Spleen (tissue), 11 donors: ENCODE measurements around the gene PLXNA1. TPM values are rescaled to one million over a fixed set of nuclear protein-coding genes. Genes with fewer than 3 reads are reported as not detected.

Source experiments
- DNase-seq: peaks from one replicate; pipeline ENCODE4 v3.0.0-alpha.2; 2020
- H3K27ac ChIP-seq, 8 donors: fragments of 200-600 bp; sonication (generic) in 7 of 8; 1 replicate in 4 of 8; 2 replicates in 4 of 8; pipeline versions ENCODE4 v1.5.0 to v1.8.0; 2016 to 2021; ENCODE audit warnings: inconsistent platforms in 4 of 8, mild to moderate bottlenecking in 4 of 8, moderate library complexity in 1 of 8
- H3K27me3 ChIP-seq, 7 donors: fragments of 200-600 bp; sonication (generic) in 6 of 7; replicated peaks in 1 of 7; 1 replicate in 4 of 7; 2 replicates in 3 of 7; pipeline versions ENCODE4 v1.5.0 to v1.8.0; 2016 to 2021; ENCODE audit warnings: inconsistent platforms in 3 of 7, mild to moderate bottlenecking in 1 of 7
- H3K36me3 ChIP-seq, 6 donors: fragments of 200-600 bp; sonication (generic) in 5 of 6; 1 replicate in 4 of 6; 2 replicates in 2 of 6; pipeline versions ENCODE4 v1.5.0 to v1.8.0; 2016 to 2021; ENCODE audit warnings: inconsistent platforms in 2 of 6
- H3K4me1 ChIP-seq, 6 donors: fragments of 200-600 bp; sonication (generic) in 5 of 6; 1 replicate in 3 of 6; 2 replicates in 3 of 6; pipeline versions ENCODE4 v1.5.0 to v1.8.0; 2016 to 2021; ENCODE audit warnings: inconsistent platforms in 3 of 6
- H3K4me3 ChIP-seq, 8 donors: fragments of 200-600 bp; sonication (generic) in 7 of 8; 1 replicate in 4 of 8; 2 replicates in 4 of 8; pipeline versions ENCODE4 v1.5.0 to v1.8.0; 2016 to 2021; ENCODE audit warnings: inconsistent platforms in 4 of 8, mild to moderate bottlenecking in 4 of 8, moderate library complexity in 2 of 8
- H3K9me3 ChIP-seq, 8 donors: fragments of 200-600 bp; sonication (generic) in 7 of 8; 1 replicate in 4 of 8; 2 replicates in 4 of 8; pipeline versions ENCODE4 v1.5.0 to v1.8.0; 2016 to 2021; ENCODE audit warnings: inconsistent platforms in 4 of 8
- POLR2A ChIP-seq, 3 donors: fragments of 450-650 bp; IDR thresholded peaks; one replicate each; pipeline ENCODE4 v1.5.1; 2017; ENCODE audit warnings: antibody characterized with exemption in 3 of 3, mild to moderate bottlenecking in 1 of 3
- POLR2AphosphoS5 ChIP-seq, 3 donors: sonication (generic); formaldehyde crosslinking; IDR thresholded peaks; one replicate each; pipeline ENCODE4 v1.5.1; 2017; ENCODE audit warnings: antibody characterized with exemption in 3 of 3
- WGBS, 5 donors: extraction: QIAGEN DNeasy Blood & Tissue Kit in 3 of 5; methylation state at CpG; one replicate each; pipeline versions ENCODE4 v1.1.5 to v1.1.7; 2013 to 2018; 5-methylcytosine and 5-hydroxymethylcytosine counted together
- intact Hi-C: fragments of 100-400 bp; cut with DNase I; formaldehyde crosslinking; loops from one replicate; pipeline ENCODE4 v1.15.0; 2023; ENCODE audit warnings: low total_unique reads
- polyA plus RNA-seq, 3 donors: library from polyadenylated mRNA; stranded (reverse); fragments of 200-250 nt; gene quantifications; one replicate each; pipeline ENCODE4 v1.2.1, GENCODE V29; 2013
- total RNA-seq, 7 donors: library from RNA; depleted of rRNA in 3 of 7; stranded (reverse); fragments of >200 nt in 3 of 7; fragmentation: NEBNext Ultra II Directional in 4 of 7; extraction: Animal tissue kit (Norgen Biotek cat#: 25700) in 4 of 7; gene quantifications; one replicate each; pipeline versions ENCODE4 v1.1.0 to v1.2.1, GENCODE V29; 2016 to 2021
- TF ChIP-seq, protein P1 (sequence below), 11 experiments: fragments of 200-600 bp in 7 of 11; fragments of 450-650 bp in 4 of 11; sonication (generic) in 4 of 11; IDR thresholded peaks in 8 of 11; conservative IDR thresholded peaks in 3 of 11; 1 replicate in 7 of 11; 2 replicates in 4 of 11; pipeline versions ENCODE4 v1.4.0 to v1.8.0; 2016 to 2021; ENCODE audit warnings: antibody characterized with exemption in 11 of 11, inconsistent platforms in 4 of 11, mild to moderate bottlenecking in 1 of 11
- donor health status: healthy with polysubstance abuse.
- donor health status: DM: no; HTN: no; CAD: no; lungs with moderate emphysema.
- donor health status: DM: no; HTN: no; CAD: no.
- donor health status: Bipolar disorder and iron deficiency.
- donor health status: healthy.
- donor health status: DM: no; HTN: no; CAD: no.
- donor health status: DM: yes; HTN: yes; CAD: no.

Gene PLXNA1
- total and polyA plus RNA-seq, 10 donors = 3.7 to 47.6 (median 31.0) TPM

DNA sequence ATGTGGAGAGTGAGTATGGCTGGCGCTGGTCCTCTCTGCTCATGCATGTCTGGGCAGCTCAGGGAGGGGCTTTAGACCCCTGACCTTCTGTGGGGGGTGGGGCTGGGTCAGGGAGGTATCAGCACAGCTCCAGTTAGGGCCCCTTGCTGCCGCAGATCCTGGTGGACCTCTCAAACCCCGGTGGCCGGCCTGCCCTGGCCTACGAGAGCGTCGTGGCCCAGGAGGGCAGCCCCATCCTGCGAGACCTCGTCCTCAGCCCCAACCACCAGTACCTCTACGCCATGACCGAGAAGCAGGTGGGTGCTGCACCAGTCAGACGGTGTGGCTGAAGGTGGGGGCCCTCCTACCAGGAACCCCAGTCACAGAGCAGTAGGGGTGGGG lies 20.2 kb downstream of the PLXNA1 start:
- TF ChIP-seq, protein P1, sequence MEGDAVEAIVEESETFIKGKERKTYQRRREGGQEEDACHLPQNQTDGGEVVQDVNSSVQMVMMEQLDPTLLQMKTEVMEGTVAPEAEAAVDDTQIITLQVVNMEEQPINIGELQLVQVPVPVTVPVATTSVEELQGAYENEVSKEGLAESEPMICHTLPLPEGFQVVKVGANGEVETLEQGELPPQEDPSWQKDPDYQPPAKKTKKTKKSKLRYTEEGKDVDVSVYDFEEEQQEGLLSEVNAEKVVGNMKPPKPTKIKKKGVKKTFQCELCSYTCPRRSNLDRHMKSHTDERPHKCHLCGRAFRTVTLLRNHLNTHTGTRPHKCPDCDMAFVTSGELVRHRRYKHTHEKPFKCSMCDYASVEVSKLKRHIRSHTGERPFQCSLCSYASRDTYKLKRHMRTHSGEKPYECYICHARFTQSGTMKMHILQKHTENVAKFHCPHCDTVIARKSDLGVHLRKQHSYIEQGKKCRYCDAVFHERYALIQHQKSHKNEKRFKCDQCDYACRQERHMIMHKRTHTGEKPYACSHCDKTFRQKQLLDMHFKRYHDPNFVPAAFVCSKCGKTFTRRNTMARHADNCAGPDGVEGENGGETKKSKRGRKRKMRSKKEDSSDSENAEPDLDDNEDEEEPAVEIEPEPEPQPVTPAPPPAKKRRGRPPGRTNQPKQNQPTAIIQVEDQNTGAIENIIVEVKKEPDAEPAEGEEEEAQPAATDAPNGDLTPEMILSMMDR (IDR thresholded peaks at IDR 0.05 in 8 of 11, conservative IDR thresholded peaks at IDR 0.05 in 3 of 11) = no peak
- TF ChIP-seq POLR2A (IDR thresholded peaks at IDR 0.05) (no peak), POLR2AphosphoS5 (IDR thresholded peaks at IDR 0.05) (no peak)
- H3K27ac ChIP-seq = peak overlapping the region in 7 of 8 donors; percentile 65 to 82 (median 80)
- intact Hi-C loops = no loop called here

DNA sequence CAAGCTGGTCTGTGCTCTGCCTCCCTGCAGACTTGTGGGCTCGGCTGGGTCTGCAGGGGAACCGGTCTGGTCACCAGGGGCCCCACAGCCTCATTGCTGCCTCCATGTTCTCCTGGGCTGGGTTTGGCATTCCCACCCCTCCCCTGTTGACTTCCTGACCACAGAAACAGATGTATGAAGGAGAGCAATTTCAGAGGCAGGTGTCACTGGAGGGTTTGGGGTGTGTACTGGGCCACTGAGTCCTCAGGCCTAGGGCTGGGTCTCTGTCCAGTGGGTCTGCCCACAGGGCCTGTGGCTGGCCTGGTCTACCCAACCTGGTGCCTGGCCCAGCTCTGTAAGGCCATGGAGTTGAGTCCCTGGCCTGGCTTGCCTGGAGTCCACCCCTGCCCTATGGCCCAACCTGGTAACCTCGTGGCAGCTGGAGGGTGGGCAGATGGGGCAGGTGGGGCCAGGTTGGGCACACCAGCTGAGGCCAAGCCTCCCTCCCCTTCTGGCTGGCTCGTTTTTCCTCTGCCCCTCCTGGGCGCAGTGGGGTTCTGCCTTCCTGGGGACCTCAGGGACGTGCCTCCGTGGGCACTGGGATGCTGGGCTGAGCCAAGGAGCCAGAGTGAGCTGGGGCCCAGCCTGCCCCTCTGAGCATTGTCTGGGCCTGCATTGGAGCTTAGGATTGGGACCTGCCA lies 20.8 kb downstream of the PLXNA1 start:
- H3K27me3 ChIP-seq = no peaks in the 10 kb centered on the region
- no peak for DNase-seq
- TF ChIP-seq POLR2AphosphoS5 (IDR thresholded peaks at IDR 0.05) (no peak), POLR2A (IDR thresholded peaks at IDR 0.05) (no peak)
- TF ChIP-seq, protein P1 (IDR thresholded peaks at IDR 0.05 in 8 of 11, conservative IDR thresholded peaks at IDR 0.05 in 3 of 11) = no peak
- no peaks in the 10 kb centered on the region for H3K9me3 ChIP-seq
- H3K4me3 ChIP-seq = no peak overlapping the region
- WGBS, 5 donors = 87 to 94% (median 89%) methylated on average over 4 to 7 of the region's 7 CpGs
- intact Hi-C loops = no loop called here
- peaks cover 3 to 50% (median 28%) of the 10 kb centered on the region in 6 donors for H3K4me1 ChIP-seq
- H3K36me3 ChIP-seq = peaks cover 0 to 14% (median 0%) of the 10 kb centered on the region in 6 donors
- H3K27ac ChIP-seq = peak overlapping the region in 3 of 8 donors; percentile 74 to 82 (median 82)

More for the DNA sequence above, 20.2 kb downstream of the PLXNA1 start:
- H3K4me1 ChIP-seq = peaks cover 3 to 56% (median 29%) of the 10 kb centered on the region in 6 donors
- H3K36me3 ChIP-seq = peaks cover 0 to 11% (median 0%) of the 10 kb centered on the region in 6 donors
- H3K27me3 ChIP-seq = no peaks in the 10 kb centered on the region
- H3K9me3 ChIP-seq = no peaks in the 10 kb centered on the region
- H3K4me3 ChIP-seq = no peak overlapping the region
- no peak for DNase-seq
- 91 to 96% (median 94%) methylated on average over 6 to 12 of the region's 12 CpGs for WGBS, 5 donors

DNA sequence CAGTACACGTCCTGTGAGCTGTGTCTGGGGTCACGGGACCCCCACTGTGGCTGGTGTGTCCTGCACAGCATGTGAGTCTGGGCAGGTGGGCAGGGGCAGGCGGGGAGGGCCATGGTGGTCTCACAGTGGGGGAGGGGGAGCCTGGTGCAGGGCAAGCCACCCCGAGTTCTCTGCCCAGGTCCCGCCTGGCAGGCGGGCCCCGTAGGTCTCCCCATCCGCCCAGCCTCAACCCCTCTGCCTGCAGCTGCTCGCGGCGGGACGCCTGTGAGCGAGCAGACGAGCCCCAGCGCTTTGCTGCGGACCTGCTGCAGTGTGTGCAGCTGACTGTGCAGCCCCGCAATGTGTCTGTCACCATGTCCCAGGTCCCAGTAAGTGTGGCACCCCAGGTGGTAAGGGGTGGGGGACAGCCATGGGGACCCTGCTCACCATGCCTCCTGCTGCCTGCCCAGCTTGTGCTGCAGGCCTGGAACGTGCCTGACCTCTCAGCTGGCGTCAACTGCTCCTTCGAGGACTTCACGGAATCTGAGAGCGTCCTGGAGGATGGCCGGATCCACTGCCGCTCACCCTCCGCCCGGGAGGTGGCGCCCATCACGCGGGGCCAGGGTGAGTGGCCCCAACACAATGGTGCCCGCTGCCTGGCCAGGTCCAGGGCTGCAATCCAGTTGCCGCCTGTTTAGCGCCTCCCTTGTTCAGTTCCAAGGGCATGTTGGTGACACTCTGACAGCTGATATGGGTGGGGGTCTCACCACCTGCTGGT lies 21.9 kb downstream of the PLXNA1 start:
- intact Hi-C loops = no loop called here
- Histone ChIP-seq H3K9me3 (no peaks in the 10 kb centered on the region), H3K4me3 (no peak overlapping the region), H3K27me3 (no peaks in the 10 kb centered on the region), H3K4me1 (peaks cover 3 to 41% (median 24%) of the 10 kb centered on the region in 6 donors), H3K27ac (no peak overlapping the region), H3K36me3 (peaks cover 0 to 14% (median 0%) of the 10 kb centered on the region in 6 donors)
- WGBS, 5 donors = 91 to 94% (median 93%) methylated on average over 16 to 32 of the region's 32 CpGs
- TF ChIP-seq POLR2AphosphoS5 (IDR thresholded peaks at IDR 0.05) (no peak), POLR2A (IDR thresholded peaks at IDR 0.05) (no peak)
- TF ChIP-seq, protein P1 (IDR thresholded peaks at IDR 0.05 in 8 of 11, conservative IDR thresholded peaks at IDR 0.05 in 3 of 11) = no peak
- no peak for DNase-seq
